Stimulated activated CD8-positive, alpha-beta memory T cell treated with anti-CD3 and anti-CD28 coated beads, Interleukin-2, amount 100 ng/mL, for 1 hour (primary cell): ENCODE data around the gene CARD14.
"Not testable (repeated sequence)": the region's sequence is repeated elsewhere in the genome, so short reads cannot be mapped to it uniquely, and the experiment has no call there.

Source experiments
- DNase-seq, 2 donors: peaks; one replicate each; pipeline ENCODE4 v3.0.0-alpha.2; 2020; ENCODE audit warnings: low read depth in 2 of 2

The CARD14 gene

DNA sequence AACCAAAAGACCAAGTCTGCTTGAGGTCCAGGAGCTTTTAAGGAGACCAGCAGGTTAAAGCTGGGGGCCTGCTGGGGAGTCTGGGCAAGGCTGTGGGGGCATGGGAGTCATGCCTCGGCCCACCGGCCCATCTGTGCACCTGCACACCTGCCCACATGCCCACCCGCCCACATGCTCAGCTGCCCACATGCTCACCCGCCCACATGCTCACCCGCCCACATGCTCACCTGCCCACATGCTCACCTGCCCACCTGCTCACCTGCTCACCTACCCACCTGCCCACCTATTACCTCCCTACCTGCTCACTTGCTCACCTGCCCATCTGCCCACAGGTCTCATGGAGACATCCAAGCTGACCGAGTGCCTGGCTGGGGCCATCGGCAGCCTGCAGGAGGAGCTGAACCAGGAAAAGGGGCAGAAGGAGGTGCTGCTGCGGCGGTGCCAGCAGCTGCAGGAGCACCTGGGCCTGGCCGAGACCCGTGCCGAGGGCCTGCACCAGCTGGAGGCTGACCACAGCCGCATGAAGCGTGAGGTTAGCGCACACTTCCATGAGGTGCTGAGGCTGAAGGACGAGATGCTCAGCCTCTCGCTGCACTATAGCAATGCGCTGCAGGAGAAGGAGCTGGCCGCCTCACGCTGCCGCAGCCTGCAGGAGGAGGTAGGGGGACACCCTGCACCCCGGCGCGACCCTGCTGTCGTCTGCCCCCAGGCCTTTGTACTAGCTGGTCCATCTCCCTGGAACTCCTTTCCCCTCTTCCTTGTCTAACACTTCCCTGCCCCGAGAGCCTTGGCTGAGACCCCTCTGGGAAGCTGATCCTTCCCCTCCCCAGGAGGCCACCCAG, 14.0 kb downstream of the CARD14 start:
- no peak for DNase-seq

GRCh38 chr17:80184423-80184714, 14.5 kb downstream of the CARD14 start:
- no peak for DNase-seq

GRCh38 chr17:80185968-80186367, 16.1 kb downstream of the CARD14 start:
- DNase-seq = no peak

DNA sequence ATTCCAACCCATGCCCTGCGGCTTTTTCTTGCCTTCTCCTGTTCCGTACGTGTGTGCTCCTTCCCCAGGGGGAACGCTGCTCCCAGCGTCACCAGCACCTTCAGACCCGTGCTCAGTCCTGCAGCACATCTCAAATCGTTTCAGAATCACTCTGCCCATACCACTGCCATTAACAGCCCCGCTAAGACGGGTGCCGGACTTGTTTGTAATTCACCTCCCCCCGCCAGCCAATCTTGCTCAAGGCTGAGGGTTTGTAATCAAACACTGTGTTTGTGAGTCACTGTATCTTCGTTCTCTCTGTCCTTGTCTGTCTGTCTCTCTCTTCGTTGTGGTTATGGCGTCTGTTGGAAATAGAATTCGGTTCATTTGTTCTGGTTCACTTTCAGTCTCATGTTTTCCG, 17.3 kb downstream of the CARD14 start:
- DNase-seq = no peak

DNA sequence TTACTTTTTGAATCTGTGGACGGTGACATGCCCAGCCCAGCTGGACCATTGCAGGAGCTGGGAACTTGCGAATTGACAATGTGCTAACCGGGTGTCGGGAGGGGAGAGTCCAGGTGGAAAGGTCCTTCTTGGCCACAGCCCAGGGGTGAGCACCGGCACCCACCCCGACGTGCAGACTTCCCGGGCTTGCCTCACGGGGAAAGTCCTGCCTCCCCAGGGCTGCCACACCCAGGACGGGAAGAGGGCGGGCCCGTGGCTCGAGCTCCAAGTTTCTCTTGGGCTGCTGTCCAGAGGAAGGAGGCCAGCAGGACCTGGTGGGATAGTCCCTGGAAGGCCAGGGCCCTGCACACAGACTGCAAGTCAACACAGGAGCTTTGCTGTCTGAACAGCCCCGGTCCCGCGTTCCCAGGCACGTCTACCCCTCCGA, 17.7 kb downstream of the CARD14 start:
- no peak for DNase-seq

GRCh38 chr17:80189611-80190010, 19.8 kb downstream of the CARD14 start:
- no peak for DNase-seq

GRCh38 chr17:80190716-80191115, 20.9 kb downstream of the CARD14 start:
- DNase-seq = no peak

DNA sequence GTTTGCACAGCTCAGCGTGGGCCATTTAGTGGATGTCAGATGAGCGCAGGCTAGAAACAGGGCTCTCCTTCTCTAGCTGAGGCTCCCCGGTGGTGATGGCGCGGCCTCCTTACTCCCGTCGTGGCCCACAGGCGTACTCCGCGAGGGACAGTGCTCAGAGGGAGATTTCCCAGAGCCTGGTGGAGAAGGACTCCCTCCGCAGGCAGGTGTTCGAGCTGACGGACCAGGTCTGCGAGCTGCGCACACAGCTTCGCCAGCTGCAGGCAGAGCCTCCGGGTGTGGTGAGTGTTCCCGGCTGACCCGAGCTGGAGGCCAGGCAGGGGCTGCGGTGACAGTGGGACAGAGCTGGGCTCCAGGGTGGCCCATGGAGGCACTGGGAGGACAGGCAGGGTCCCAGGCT, 21.4 kb downstream of the CARD14 start:
- no peak for DNase-seq

GRCh38 chr17:80191865-80192661, 22.2 kb downstream of the CARD14 start:
- DNase-seq = no peak

- DNase-seq = no peak
Measured at GRCh38 chr17:80195141-80195540, 25.3 kb downstream of the CARD14 start.

GRCh38 chr17:80195671-80196529, 26.1 kb downstream of the CARD14 start:
- peak; percentile 39 to 48 for DNase-seq

DNA sequence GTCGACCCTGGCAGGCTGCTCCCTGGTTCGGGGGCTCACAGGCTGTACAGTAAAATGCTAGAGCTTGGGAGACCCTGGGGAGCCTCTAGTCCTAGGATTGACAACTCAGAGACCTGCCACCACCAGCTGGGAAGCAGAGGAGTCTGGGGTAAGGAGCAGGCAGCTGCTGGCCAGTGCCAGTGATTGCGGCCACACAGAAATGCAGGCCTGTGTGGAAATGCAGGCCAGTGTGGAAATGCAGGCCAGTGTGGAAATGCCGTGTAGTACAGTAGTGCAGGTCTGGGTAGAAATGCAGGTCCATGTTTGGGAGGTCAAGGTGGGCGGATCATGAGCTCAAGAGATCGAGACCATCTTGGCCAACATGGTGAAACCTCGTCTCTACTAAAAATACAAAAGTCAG, 26.8 kb downstream of the CARD14 start:
- no peak for DNase-seq

DNA sequence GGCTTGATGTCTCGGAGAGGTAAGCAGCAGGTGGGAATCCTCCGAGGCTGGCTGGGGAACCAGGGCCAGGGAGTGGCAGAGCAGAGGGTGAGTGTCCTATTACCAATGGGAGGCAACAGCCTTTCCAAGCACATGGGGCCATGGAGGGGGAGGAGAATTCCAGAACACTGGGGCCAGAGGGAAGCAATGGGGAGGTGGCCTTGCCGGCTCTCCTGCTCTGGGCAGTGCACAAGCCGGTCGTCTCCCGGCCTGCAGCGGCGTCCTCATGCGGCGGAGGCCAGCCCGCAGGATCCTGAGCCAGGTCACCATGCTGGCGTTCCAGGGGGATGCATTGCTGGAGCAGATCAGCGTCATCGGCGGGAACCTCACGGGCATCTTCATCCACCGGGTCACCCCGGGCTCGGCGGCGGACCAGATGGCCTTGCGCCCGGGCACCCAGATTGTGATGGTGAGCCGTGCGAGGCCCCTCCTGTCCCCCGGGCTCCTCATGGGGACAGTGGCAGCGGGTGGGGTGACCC, 28.4 kb downstream of the CARD14 start:
- DNase-seq = no peak

- DNase-seq = not testable (repeated sequence)
Measured at GRCh38 chr17:80199295-80199694, 29.5 kb downstream of the CARD14 start.

GRCh38 chr17:80201446-80201845, 31.6 kb downstream of the CARD14 start:
- DNase-seq = no peak

DNA sequence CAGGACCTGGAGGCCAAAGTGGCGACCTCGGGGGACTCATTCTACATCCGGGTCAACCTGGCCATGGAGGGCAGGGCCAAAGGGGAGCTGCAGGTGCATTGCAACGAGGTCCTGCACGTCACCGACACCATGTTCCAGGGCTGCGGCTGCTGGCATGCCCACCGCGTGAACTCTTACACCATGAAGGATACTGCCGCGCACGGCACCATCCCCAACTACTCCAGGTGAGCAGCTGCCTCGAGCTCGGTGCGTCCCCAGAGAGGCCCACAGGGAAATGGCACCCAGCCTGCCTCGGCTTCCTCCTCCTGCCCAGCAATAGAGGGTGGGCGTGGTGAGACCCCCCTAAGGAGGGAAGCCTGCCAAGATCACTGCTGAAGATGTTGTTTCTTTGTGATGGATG, 32.4 kb downstream of the CARD14 start:
- no peak for DNase-seq

GRCh38 chr17:80203471-80203963, 33.7 kb downstream of the CARD14 start:
- no peak for DNase-seq

DNA sequence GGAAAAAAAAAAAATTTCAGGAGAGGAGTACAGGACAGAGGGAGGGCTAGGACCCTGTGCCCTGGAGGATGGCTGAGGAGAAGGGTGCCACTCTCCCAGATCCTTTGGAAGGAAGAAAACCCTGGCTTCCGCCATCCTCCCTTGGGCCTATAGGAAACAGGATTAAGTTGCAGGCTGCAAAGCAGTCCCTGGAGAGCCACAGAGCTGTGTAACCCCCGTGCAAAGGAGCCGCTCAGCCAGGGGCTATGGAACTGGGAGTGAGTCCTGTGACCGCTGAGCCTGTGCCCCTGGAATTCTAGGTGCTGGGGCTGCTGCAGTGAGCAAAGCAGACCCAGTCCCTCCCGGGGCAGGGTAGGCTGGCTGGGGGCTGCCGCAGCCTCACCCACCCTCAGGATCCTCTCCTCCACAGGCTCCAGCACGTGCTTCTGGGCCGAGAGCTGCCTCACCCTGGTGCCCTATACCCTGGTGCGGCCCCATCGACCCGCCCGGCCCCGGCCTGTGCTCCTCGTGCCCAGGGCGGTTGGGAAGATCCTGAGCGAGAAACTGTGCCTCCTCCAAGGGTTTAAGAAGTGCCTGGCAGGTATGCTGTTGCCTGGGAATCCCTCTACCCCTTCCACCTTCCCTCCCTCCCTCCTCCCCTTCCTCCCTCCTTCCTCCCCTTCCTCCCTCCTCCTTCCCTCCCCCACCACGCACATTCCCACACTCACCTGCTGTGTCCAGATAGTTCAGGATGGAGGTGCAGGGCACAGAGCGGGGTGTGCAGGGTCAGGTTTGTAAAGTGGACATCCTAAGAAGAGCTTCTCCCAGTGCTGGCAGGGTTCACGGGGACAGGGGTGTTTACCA, 35.0 kb downstream of the CARD14 start:
- no peak for DNase-seq

DNA sequence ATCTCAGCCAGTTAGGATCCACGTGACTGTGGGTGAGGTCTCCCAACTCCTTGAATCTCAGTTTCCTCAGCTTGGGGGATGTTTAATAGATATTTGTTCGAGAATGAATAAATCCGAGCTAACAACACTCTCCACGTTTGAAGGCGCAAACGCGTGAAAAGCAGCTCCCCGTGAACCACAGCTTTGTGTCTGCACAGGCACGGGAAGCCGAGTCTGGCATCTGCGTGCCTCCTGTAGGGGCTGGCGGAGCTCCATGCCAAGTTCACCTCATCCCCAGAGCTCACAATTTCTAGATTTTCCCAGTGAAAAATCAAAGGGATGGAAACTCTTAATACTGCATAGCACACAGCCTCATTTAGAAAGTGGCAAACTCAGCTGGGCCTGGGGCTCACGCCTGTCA, 36.0 kb downstream of the CARD14 start:
- no peak for DNase-seq

DNA sequence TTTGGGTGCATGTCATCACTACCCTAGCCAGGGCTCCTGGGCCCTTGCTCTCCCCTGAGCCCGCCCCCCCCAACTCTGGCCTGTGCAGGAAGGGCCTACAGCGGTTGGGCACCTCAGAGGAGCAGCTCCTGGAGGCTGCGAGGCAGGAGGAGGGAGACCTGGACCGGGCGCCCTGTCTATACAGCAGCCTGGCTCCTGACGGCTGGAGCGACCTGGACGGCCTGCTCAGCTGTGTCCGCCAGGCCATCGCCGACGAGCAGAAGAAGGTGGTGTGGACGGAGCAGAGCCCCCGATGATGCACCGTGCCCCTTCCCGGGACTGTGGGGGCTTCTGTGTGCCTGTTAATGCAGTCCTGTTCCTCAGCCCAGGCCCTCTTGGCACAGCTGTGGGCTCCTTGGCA, 38.2 kb downstream of the CARD14 start:
- DNase-seq = no peak

DNA sequence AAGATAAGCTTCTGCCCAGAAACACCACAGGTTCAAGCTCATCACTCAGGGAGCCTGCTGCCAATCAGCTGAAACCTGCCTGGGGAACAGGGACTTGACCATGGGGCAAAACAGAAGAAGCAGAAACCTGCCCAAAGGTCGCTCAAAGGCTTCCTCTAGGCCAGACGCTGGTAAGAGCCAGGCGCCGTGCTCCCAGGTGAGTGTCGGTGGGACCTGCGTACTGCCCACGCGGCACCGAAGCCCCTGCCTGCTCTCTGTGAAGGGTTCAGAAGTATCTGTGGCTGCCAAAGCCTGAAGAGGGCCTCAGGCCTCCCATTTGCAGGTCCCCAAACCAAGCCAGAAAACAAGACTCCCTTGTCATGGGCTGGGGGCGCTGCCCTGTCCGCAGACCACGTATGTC, 39.9 kb downstream of the CARD14 start:
- no peak for DNase-seq
